GM19238 (cell line): Measurements from ENCODE around the gene SLX4IP.

ENCODE experiments used
- DNase-seq: peaks from one replicate; pipeline ENCODE4 v3.0.0; 2011; ENCODE audit warnings: low spot score; ENCODE audit not compliant: insufficient read length

The SLX4IP gene

GRCh38 chr20:10674684-10675449 lies 239.8 kb downstream of the SLX4IP start:
- peak; percentile 68 for DNase-seq

- no peak for DNase-seq
Observed at GRCh38 chr20:10675450-10675848, 240.3 kb downstream of the SLX4IP start.

- DNase-seq: no peak
Observed at GRCh38 chr20:10676518-10676917, 241.4 kb downstream of the SLX4IP start.
